ENCODE data around the gene TTC27.

- TF ChIP-seq CTCF (IDR thresholded peaks at IDR 0.05; ENCODE audit: low read depth, low read length) (no peak), EZH2phosphoT487 (IDR thresholded peaks at IDR 0.05; ENCODE audit: low read depth) (no peak)
Measured at GRCh38 chr2:32691678-32692077, 63.8 kb downstream of the TTC27 start.
